ENCODE measurements around the gene CDK17.
"Not testable (repeated sequence)": the region's sequence is repeated elsewhere in the genome, so short reads cannot be mapped to it uniquely, and the experiment has no call there.

Gene CDK17

DNA sequence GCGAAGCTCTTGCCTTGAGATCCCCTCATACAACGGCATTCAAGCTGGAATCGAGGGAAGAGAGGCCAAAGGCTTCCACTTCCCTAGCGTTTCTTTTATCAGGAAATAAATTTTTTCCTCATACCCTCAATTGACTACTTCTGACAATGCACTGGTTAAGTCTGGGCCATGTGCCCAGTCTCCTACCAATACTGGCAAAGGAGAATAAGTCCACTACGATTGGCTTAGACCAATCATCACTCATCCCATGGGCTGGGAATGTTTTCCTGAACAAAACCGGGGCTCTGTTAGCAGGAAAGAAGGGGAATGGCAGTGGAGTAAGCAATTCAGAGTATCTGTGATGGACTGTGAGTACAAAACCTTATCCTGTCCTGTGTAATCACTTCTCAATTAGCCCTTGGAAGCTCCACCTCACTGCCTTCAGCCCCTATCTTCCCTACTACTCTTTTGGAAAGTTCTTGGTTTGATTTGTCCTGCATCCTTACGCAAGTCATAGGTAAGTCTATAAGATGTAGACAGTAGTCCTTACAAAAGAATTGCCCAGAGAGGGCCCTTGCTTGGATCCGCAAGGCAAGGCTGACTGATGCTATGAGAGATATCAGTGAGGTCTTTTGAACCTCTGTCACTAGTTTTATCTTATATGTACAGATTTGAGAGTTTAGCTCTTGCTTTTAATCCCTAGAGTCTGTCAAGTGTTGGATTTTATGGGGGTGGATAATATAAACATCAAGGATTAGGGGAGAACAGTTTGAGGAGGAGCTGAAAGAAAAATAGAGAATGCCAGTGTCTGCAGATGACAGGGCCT, 36.3 kb upstream of the CDK17 start:
- Histone ChIP-seq H3K79me2 (ENCODE audit: insufficient read depth, low read length) (no peaks in the 10 kb centered on the region), H3F3A (ENCODE audit: insufficient read depth) (no peaks in the 10 kb centered on the region), H3K9me2 (replicated peaks; ENCODE audit: insufficient read depth, low read length) (no peaks in the 10 kb centered on the region), H3K9ac (ENCODE audit: low read length) (no peak overlapping the region), H3K4me2 (ENCODE audit: low read depth, low read length, poor library complexity, severe bottlenecking) (no peak overlapping the region), H3K27me3 (ENCODE audit: low read length) (no peaks in the 10 kb centered on the region), H4K20me1 (ENCODE audit: low read depth, low read length) (no peaks in the 10 kb centered on the region), H3K36me3 (ENCODE audit: low read length) (no peaks in the 10 kb centered on the region), H3K27ac (ENCODE audit: low read depth, low read length) (no peak overlapping the region), H3K9me3 (ENCODE audit: insufficient read depth, low read length) (no peaks in the 10 kb centered on the region), H2AFZ (ENCODE audit: low read depth, low read length, severe bottlenecking) (no peak overlapping the region), H3K4me3 (ENCODE audit: insufficient read depth, low read length, poor library complexity, severe bottlenecking) (no peak overlapping the region)
- no peak for TF ChIP-seq EZH2phosphoT487 (conservative IDR thresholded peaks at IDR 0.05; ENCODE audit: low read length)
- TF ChIP-seq, protein P1, sequence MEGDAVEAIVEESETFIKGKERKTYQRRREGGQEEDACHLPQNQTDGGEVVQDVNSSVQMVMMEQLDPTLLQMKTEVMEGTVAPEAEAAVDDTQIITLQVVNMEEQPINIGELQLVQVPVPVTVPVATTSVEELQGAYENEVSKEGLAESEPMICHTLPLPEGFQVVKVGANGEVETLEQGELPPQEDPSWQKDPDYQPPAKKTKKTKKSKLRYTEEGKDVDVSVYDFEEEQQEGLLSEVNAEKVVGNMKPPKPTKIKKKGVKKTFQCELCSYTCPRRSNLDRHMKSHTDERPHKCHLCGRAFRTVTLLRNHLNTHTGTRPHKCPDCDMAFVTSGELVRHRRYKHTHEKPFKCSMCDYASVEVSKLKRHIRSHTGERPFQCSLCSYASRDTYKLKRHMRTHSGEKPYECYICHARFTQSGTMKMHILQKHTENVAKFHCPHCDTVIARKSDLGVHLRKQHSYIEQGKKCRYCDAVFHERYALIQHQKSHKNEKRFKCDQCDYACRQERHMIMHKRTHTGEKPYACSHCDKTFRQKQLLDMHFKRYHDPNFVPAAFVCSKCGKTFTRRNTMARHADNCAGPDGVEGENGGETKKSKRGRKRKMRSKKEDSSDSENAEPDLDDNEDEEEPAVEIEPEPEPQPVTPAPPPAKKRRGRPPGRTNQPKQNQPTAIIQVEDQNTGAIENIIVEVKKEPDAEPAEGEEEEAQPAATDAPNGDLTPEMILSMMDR (IDR thresholded peaks at IDR 0.05; ENCODE audit: insufficient read depth, low read length, poor library complexity, severe bottlenecking): no peak

DNA sequence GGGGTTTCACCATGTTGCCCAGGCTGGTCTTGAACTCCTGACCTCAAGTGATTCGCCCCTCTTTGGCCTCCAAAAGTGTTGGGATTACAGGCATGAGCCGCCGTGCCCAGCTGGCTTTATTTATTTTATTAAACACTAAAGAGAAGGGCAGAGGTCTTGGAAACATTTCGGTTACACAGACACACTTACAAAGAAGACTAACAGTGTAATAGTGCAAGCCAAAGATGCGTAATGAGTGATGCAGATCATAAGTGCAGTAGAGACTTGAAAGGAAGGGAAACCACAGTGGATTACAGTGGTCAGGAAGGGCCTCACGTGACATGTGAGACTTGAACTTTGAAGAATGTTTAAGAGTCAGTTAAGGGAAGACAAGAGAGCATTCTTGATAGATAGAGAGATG, 33.9 kb upstream of the CDK17 start:
- TF ChIP-seq, protein P1 (IDR thresholded peaks at IDR 0.05; ENCODE audit: insufficient read depth, low read length, poor library complexity, severe bottlenecking): no peak
- TF ChIP-seq EZH2phosphoT487 (conservative IDR thresholded peaks at IDR 0.05; ENCODE audit: low read length): no peak
- Histone ChIP-seq H3K79me2 (ENCODE audit: insufficient read depth, low read length) (no peaks in the 10 kb centered on the region), H2AFZ (ENCODE audit: low read depth, low read length, severe bottlenecking) (no peak overlapping the region), H3K9ac (ENCODE audit: low read length) (no peak overlapping the region), H3K9me3 (ENCODE audit: insufficient read depth, low read length) (no peaks in the 10 kb centered on the region), H3K4me2 (ENCODE audit: low read depth, low read length, poor library complexity, severe bottlenecking) (no peak overlapping the region), H3K4me3 (ENCODE audit: insufficient read depth, low read length, poor library complexity, severe bottlenecking) (no peak overlapping the region), H3K9me2 (replicated peaks; ENCODE audit: insufficient read depth, low read length) (no peaks in the 10 kb centered on the region), H3K27me3 (ENCODE audit: low read length) (no peaks in the 10 kb centered on the region), H3K36me3 (ENCODE audit: low read length) (no peaks in the 10 kb centered on the region), H3K27ac (ENCODE audit: low read depth, low read length) (no peak overlapping the region), H3F3A (ENCODE audit: insufficient read depth) (no peaks in the 10 kb centered on the region), H4K20me1 (ENCODE audit: low read depth, low read length) (no peaks in the 10 kb centered on the region)

DNA sequence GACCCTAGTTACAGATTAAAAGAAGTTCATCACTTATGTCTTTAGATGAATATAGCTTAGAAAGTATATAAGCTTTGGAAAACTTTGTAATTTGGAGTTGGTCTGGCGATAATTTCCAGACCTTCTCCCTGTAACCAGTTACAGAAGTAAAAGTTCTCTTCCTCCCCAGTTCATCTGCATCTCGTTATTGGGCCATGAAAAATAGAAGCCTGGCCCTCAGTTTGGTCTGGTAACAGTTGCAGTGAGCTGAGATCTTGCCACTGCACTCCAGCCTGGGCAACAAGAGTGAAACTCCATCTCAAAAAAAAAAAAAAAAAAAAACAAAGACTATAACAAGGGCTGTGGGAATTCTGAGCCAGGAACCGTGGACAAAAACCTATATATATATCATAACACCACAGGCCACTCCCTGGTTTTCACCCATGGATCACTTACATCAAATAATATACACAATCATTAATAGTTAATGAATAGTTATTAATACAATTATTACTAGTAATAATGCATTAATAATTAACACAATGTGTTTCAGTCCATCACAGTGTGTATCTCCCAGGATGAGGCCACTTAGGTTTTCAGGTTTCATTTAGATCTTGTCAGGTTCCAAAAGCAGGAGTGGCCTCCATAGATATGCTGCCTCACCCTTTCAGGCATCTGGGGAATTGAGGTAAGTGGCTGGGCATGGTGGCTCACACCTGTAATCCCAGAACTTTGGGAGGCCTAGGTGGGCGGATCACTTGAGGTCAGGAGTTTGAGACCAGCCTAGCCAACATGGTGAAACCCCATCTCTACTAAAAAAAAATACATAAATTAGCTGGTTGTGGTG, 32.5 kb upstream of the CDK17 start:
- not testable (repeated sequence) for H3K9ac ChIP-seq (ENCODE audit: low read length); H2AFZ ChIP-seq (ENCODE audit: low read depth, low read length, severe bottlenecking)

DNA sequence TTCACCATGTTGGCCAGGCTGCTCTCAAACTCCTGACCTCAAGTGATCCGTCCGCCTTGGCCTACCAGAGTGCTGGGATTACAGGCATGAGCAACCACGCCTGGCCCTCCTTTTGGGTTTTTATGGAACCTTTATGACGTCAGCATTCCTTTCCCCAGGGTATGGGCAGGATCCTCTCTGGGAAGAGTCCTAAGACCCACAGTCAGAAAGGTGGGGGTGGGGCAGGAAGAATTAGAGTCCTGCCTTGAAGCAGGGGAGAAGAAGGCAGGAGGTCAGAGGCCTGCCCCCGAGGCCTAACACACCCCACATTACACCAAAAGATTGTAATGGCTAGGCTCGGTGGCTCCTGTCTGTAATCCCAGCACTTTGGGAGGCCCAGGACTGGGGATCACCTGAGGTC, 30.8 kb upstream of the CDK17 start:
- H3K9me2 ChIP-seq (replicated peaks; ENCODE audit: insufficient read depth, low read length): no peaks in the 10 kb centered on the region
- H3F3A ChIP-seq (ENCODE audit: insufficient read depth): no peaks in the 10 kb centered on the region
- no peak overlapping the region for H2AFZ ChIP-seq (ENCODE audit: low read depth, low read length, severe bottlenecking)
- no peak for TF ChIP-seq EZH2phosphoT487 (conservative IDR thresholded peaks at IDR 0.05; ENCODE audit: low read length)
- TF ChIP-seq, protein P1 (IDR thresholded peaks at IDR 0.05; ENCODE audit: insufficient read depth, low read length, poor library complexity, severe bottlenecking): no peak
- H3K4me2 ChIP-seq (ENCODE audit: low read depth, low read length, poor library complexity, severe bottlenecking): no peak overlapping the region
- H3K27me3 ChIP-seq (ENCODE audit: low read length): no peaks in the 10 kb centered on the region
- H3K79me2 ChIP-seq (ENCODE audit: insufficient read depth, low read length): no peaks in the 10 kb centered on the region
- no peaks in the 10 kb centered on the region for H4K20me1 ChIP-seq (ENCODE audit: low read depth, low read length)
- H3K4me3 ChIP-seq (ENCODE audit: insufficient read depth, low read length, poor library complexity, severe bottlenecking): no peak overlapping the region
- H3K9ac ChIP-seq (ENCODE audit: low read length): no peak overlapping the region
- no peaks in the 10 kb centered on the region for H3K9me3 ChIP-seq (ENCODE audit: insufficient read depth, low read length)
- H3K27ac ChIP-seq (ENCODE audit: low read depth, low read length): no peak overlapping the region
- H3K36me3 ChIP-seq (ENCODE audit: low read length): no peaks in the 10 kb centered on the region

More for the DNA sequence above, 32.5 kb upstream of the CDK17 start:
- not testable (repeated sequence) for H3K27me3 ChIP-seq (ENCODE audit: low read length); H3K36me3 ChIP-seq (ENCODE audit: low read length); H3K9me2 ChIP-seq (replicated peaks; ENCODE audit: insufficient read depth, low read length); H4K20me1 ChIP-seq (ENCODE audit: low read depth, low read length); H3K79me2 ChIP-seq (ENCODE audit: insufficient read depth, low read length); H3F3A ChIP-seq (ENCODE audit: insufficient read depth); H3K4me3 ChIP-seq (ENCODE audit: insufficient read depth, low read length, poor library complexity, severe bottlenecking); H3K4me2 ChIP-seq (ENCODE audit: low read depth, low read length, poor library complexity, severe bottlenecking); H3K27ac ChIP-seq (ENCODE audit: low read depth, low read length); H3K9me3 ChIP-seq (ENCODE audit: insufficient read depth, low read length)
